22Rv1 (cell line): Measurements from ENCODE around the gene MYADML2.

Source experiments
- CTCF ChIP-seq: fragments of 450-650 bp; IDR thresholded peaks from 2 replicates; pipeline ENCODE4 v1.5.1; 2017; ENCODE audit warnings: mild to moderate bottlenecking
- ZFX ChIP-seq: fragments of 450-650 bp; IDR thresholded peaks from 2 replicates; pipeline ENCODE4 v1.6.1; 2017; ENCODE audit warnings: antibody characterized with exemption, borderline replicate concordance

GRCh38 chr17:81907219-81908145 is 39.6 kb downstream of the MYADML2 start:
- TF ChIP-seq CTCF (no peak), ZFX (no peak)
